Heart left ventricle (tissue), 13 donors: Measurements from ENCODE around the gene FYCO1.

Experiments
- POLR2A ChIP-seq, 2 donors: fragments of 450-650 bp; IDR thresholded peaks; one replicate each; pipeline ENCODE4 v1.6.1; 2017; ENCODE audit warnings: antibody characterized with exemption in 2 of 2, mild to moderate bottlenecking in 2 of 2, moderate library complexity in 2 of 2
- TF ChIP-seq, protein P1 (sequence below), 12 donors: fragments of 200-600 bp; sonication (generic) in 4 of 12; IDR thresholded peaks; one replicate each; pipeline versions ENCODE4 v1.5.0 to v1.8.0; 2018 to 2022; ENCODE audit warnings: antibody characterized with exemption in 12 of 12, mild to moderate bottlenecking in 5 of 12
- donor health status: ischemic (EF 13 %, LVEDD 7.1; RV severe dilation, severe dysfunction).
- donor health status: DM: no; HTN: yes; CAD: no.
- donor health status: DM: no; HTN: no; CAD: no.
- donor health status: ischemic (EF 25% LVEDD 6.9; RV normal size, moderate dysfunction).
- donor health status: ischemic (EF 25% LVEDD 5.7; RV mildly dilated, moderate dysfunction).
- donor health status: ischemic (EF 35%, LVEDD 5.7; RV mildly dilated, moderate dysfunction).
- donor health status: nonischemic (EF 11% LVEDD 7.7; RV severe dilation, severe dysfunction).
- donor health status: DM: yes; HTN: yes; CAD: no.
- donor health status: PGD.
- donor health status: ischemic (EF 29% LVEDD 5.4; RV normal size, mild dysfunction).
- donor health status: nonischemic (EF 23%, LVEDD 6.1; RV moderate dilation, normal function).

- no peak for TF ChIP-seq POLR2A (IDR thresholded peaks at IDR 0.05)
- TF ChIP-seq, protein P1, sequence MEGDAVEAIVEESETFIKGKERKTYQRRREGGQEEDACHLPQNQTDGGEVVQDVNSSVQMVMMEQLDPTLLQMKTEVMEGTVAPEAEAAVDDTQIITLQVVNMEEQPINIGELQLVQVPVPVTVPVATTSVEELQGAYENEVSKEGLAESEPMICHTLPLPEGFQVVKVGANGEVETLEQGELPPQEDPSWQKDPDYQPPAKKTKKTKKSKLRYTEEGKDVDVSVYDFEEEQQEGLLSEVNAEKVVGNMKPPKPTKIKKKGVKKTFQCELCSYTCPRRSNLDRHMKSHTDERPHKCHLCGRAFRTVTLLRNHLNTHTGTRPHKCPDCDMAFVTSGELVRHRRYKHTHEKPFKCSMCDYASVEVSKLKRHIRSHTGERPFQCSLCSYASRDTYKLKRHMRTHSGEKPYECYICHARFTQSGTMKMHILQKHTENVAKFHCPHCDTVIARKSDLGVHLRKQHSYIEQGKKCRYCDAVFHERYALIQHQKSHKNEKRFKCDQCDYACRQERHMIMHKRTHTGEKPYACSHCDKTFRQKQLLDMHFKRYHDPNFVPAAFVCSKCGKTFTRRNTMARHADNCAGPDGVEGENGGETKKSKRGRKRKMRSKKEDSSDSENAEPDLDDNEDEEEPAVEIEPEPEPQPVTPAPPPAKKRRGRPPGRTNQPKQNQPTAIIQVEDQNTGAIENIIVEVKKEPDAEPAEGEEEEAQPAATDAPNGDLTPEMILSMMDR (IDR thresholded peaks at IDR 0.05), result no peak
Observed at GRCh38 chr3:46012246-46012645, 16.6 kb upstream of the FYCO1 start.
